ENCODE results near the gene GNG13.
"Not testable (repeated sequence)": the region's sequence is repeated elsewhere in the genome, so short reads cannot be mapped to it uniquely, and the experiment has no call there.

The GNG13 gene

DNA sequence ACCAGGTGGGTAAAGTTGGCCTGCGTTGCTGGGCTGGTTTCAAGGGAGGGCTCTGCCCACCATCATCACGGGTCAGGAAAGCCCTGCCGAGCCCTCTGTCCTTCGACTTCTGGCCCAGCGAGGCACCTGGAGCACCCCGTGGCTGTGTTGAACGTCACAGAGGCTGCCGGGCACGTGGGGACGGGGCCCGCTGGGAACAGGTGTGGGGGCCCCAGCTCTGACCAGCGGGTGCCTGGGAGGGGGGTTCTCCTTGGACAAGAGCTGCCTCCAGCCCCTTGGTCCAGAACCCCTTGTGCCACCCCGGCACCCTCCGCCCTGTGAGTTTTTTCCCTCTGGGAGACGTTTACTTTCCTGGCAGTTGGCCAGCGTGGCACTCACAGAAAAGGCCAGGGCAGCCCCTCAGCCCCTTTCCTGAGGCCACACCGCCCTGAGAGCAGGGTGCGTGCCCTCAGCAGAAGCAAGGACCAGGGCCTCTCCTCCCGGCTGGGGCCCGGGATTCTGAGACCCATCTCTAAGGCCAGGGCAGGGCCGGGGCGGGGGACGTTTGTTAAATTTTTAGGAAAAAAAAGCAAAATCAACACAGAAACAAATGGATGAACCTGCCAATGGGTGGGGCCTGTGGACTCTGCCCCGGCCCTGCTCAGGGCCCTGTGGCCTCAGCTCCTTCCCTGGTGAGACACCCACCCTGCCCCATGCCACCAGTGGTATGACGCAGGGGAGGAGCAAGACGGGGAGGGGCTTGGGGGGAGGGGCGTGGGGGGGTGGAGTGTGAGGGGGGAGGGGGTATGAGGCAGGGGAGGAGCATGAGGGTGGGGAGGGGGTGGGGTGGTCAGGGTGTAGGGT is 31.3 kb upstream of the GNG13 start:
- DNase-seq = no peak

- DNase-seq = no peak
Measured at GRCh38 chr16:830871-831570, 30.5 kb upstream of the GNG13 start.

- DNase-seq = no peak
Measured at GRCh38 chr16:830107-830870, 29.8 kb upstream of the GNG13 start.

GRCh38 chr16:828891-829290 is 28.4 kb upstream of the GNG13 start:
- DNase-seq = no peak

- no peak for DNase-seq
Measured at GRCh38 chr16:827513-827912, 27.0 kb upstream of the GNG13 start.

DNA sequence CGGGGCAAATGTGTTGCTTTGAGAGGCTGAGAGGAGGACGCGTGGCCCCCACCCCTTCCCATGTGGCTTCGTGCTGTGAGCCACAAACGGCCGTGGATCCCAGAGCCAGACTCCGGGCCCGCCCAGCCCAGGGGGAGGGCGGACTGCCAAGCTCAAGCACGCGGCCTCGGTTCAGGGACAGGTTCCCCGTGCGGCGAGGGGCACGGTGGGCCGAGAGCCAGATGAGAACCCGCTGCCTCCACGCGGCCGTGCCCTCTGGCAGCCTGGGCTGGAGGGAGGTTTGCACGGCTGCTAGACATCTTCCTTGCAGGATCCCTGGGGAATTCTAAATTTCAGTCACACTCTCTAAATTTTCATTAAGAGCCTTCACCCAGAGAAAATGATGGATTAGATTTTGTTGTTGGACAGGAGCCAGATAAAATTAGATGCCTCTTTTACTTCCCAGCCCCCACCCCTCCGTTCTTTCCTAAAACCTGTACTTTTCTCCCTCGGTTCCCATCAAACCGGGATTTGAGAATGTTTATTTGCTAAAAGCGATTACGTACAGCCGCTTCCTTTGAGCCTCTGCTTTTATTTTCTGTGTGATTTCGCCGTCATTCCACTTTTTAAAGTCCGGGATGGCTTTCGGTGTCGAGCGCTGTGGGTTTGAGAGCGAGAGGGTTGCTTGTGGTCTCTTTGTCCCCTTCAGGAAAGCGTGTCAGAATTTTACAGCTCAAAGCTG is 25.0 kb upstream of the GNG13 start:
- DNase-seq = no peak

- no peak for DNase-seq
Measured at GRCh38 chr16:824601-825000, 24.1 kb upstream of the GNG13 start.

DNA sequence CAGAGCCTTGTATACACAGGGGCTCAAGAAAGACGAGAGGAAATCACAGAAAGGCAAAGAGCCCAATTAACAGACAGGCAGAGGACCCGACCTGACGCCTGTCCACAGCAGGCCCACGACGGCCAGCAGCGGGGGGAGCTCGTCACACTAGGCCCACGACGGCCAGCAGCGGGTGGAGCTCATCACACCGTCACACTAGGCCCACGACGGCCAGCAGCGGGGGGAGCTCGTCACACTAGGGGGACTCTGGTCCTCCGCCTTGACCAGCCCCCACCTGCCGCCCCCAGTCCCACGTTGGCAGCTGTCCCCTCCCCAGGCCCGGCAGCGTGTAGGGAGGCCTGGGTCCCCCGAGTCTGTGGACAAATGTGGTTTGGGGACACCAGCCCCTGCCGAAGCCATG is 23.7 kb upstream of the GNG13 start:
- no peak for DNase-seq

- no peak for DNase-seq
Measured at GRCh38 chr16:822909-823297, 22.4 kb upstream of the GNG13 start.

DNA sequence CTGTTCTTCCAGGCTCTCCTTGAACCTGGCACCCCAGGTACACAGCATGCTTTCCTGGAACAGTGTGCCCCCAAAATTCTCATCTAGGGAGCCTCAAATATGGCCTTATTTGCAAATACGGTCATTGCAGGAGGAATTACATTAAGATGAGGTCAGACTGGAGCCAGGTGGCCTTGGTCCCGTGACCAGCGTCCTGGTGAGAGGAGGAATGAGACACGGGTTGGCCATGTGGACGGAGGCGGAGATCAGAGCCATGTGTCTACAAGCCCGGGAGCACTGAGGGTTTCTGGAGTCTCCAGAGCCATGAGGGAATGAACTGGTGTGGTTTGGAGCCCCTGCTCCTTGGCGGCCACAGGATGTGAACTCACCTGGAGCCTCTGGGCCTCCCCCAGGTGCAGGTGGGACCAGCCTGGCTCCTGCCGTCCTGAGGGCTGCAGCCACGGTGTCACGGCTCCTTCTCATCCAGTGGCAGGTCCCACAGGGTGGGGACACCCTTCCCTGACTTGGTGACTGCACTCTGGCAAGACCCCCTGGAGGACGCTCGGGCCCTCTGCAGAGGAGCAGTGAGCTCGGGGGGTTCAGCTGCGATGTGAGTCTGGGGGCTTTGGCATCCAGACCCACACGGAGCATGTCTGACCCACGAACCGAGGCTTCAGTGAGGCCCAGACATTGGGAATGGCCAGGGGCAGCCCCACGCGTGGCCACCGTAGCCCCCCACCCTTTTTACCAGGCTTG is 21.8 kb upstream of the GNG13 start:
- DNase-seq = no peak

GRCh38 chr16:821751-822150 is 21.2 kb upstream of the GNG13 start:
- DNase-seq = no peak

DNA sequence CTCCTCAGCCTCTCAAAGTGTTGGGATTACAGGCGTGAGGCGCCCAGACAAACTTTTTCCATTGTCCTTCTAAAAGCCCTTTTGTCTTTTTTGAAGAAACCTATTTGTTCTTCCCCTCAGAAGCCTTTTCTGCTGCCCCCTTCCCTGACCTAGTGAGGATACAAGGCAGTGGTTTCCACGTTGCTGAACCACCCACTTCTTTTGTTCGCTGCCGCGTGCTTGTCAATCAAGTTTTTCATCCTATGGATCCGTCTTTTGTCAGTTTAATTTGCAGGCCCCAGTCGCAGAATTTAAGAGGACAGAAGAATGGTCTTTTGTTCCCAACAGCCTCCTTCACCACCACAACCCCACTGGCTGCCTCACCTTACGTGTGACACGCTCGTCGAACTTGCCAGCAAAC is 20.2 kb upstream of the GNG13 start:
- DNase-seq = no peak

DNA sequence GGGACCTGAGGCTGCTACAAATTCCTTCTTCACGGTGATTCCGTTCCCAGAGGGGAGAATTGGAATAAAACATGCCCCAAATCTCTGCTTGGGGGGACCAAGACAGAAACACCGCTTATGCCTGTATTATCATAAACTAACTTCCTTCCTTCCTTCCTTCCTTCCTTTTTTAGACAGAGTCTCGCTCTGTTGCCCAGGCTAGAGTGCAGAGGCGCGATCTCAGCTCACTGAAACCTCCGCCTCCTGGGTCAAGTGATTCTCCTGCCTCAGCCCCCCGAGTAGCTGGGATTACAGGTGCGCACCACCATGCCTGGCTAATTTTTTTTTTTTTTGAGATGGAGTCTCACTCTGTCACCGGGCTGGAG is 19.5 kb upstream of the GNG13 start:
- DNase-seq = not testable (repeated sequence)

DNA sequence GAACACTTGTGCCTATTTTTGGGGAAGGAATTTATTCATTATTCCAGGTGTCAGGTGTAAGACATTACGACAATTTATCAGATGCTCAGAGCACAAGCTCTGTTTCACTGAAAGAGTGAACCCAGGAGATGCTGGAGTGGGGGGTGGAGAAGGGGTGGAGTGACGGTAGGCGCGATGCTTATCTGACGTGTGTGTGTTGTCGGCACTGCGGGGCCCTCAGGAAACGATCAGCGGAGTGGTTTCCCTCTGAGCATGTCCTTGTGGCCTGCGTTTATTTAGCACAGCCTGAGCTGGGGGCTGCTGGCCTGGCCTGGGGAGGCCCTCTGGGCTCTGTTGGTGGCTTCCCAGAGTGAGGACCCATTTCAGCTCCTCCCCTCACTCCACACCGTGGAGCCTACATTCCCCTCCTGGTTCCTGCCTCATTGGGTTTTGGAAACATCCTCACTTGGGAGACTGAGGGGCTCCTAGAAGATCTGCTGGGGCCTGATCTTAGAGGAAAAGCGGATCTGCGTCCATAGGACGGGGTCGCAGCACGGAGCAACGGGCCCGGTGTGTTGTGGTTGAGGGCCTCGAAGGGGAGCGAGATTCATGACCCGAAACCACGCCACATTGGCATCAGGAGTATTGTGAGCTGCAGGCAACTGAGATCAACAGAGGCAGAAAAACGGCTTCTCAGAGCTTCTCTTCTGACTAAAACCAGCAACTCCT is 19.0 kb upstream of the GNG13 start:
- no peak for DNase-seq

GRCh38 chr16:818592-818991 is 18.1 kb upstream of the GNG13 start:
- DNase-seq = no peak

DNA sequence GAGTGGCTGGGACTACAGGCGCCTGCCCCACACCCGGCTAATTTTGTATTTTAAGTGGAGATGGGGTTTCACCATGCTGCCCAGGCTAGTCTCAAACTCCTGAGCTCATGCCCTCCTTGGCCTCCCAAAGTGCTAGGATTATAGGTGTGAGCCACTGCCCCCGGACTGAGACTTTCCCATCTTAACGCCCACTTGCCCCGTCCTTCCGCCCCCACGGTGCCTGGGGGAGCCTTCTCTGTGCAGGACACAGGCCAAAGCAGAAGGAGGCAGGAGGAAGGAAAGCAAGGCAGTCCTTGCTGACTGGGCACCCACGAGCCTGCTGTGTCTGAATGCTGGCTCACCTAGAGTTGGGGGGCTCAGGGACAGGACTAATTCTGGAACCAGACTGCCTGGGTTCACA is 17.6 kb upstream of the GNG13 start:
- no peak for DNase-seq

GRCh38 chr16:817001-817906 is 16.7 kb upstream of the GNG13 start:
- DNase-seq = no peak

DNA sequence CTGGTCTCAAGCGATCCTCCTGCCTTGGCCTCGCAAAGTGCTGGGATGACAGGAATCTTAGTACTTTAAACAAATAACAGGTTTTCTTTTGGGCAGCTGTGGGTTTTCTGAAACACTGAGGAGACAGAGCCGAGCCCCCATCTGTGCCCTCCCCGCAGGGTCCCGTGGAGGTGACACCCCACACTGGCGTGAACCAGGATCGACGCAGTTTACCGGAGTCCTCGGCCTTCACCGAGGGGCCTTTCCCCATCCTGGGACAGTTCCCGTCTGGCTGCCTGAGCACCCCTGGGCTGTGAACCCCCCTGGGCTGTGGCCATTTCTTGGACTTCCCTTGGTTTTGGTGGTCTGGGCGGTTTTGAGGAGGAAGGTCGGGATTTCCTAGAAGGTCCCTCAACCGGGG is 15.3 kb upstream of the GNG13 start:
- DNase-seq = no peak

DNA sequence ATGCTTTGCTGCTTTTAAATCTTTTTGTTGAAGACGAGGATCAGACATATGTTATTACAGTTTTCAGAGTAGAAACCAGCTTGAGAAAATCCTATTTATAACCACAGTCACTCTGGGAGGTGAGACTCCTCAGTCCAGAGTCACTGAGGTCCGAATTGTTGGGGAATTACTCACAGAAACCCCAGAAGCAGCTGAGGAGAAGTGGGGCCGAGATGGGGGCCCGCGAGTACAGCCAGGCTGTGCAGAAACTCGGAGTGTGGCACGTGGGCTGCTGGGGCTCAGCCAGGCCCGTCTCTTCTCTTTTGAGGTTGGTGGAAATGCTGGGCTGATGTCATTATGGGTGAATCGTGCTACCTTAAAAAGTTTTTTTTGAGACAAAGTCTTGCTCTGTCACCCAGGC is 14.4 kb upstream of the GNG13 start:
- DNase-seq = no peak

- no peak for DNase-seq
Measured at GRCh38 chr16:813916-814412, 13.4 kb upstream of the GNG13 start.
